NCI-H82 treated with DMSO at 0.1 percent for 48 hours (cell line): ENCODE results near the gene SSMEM1.
A peak's percentile ranks its signal among the peaks of the same experiment; 100 is the strongest.
"Not testable (repeated sequence)": the region's sequence is repeated elsewhere in the genome, so short reads cannot be mapped to it uniquely, and the experiment has no call there.

ENCODE experiments used
- DNase-seq: peaks from one replicate; lab custom pipeline; 2025; ENCODE audit not compliant: unreplicated experiment; lab: John Stamatoyannopoulos, UW

Gene SSMEM1

GRCh38 chr7:130210181-130210935, 2.7 kb downstream of the SSMEM1 start:
- no peak for DNase-seq

- no peak for DNase-seq
Observed at GRCh38 chr7:130213828-130214227, 6.2 kb downstream of the SSMEM1 start.

GRCh38 chr7:130216025-130216424, 8.4 kb downstream of the SSMEM1 start:
- no peak for DNase-seq

- no peak for DNase-seq
Observed at GRCh38 chr7:130216750-130217149, 9.1 kb downstream of the SSMEM1 start.

GRCh38 chr7:130218806-130219620, 11.4 kb downstream of the SSMEM1 start:
- DNase-seq: peak; percentile 11

- DNase-seq: no peak
Observed at GRCh38 chr7:130219871-130220270, 12.2 kb downstream of the SSMEM1 start.

- DNase-seq: no peak
Observed at GRCh38 chr7:130221746-130222145, 14.1 kb downstream of the SSMEM1 start.

GRCh38 chr7:130223646-130224045, 16.0 kb downstream of the SSMEM1 start:
- no peak for DNase-seq

- DNase-seq: no peak
Observed at GRCh38 chr7:130224210-130224609, 16.6 kb downstream of the SSMEM1 start.

- peak; percentile 36 for DNase-seq
Observed at GRCh38 chr7:130224923-130225322, 17.3 kb downstream of the SSMEM1 start.

GRCh38 chr7:130226333-130226732, 18.7 kb downstream of the SSMEM1 start:
- no peak for DNase-seq

- no peak for DNase-seq
Observed at GRCh38 chr7:130227883-130228575, 20.4 kb downstream of the SSMEM1 start.

- DNase-seq: no peak
Observed at GRCh38 chr7:130228840-130229502, 21.3 kb downstream of the SSMEM1 start.

GRCh38 chr7:130229981-130230380, 22.3 kb downstream of the SSMEM1 start:
- DNase-seq: not testable (repeated sequence)

GRCh38 chr7:130231792-130232191, 24.1 kb downstream of the SSMEM1 start:
- no peak for DNase-seq

GRCh38 chr7:130232209-130232608, 24.5 kb downstream of the SSMEM1 start:
- no peak for DNase-seq

- no peak for DNase-seq
Observed at GRCh38 chr7:130234078-130234477, 26.4 kb downstream of the SSMEM1 start.

- not testable (repeated sequence) for DNase-seq
Observed at GRCh38 chr7:130236361-130236760, 28.7 kb downstream of the SSMEM1 start.

GRCh38 chr7:130240240-130240639, 32.6 kb downstream of the SSMEM1 start:
- no peak for DNase-seq

GRCh38 chr7:130242198-130243014, 34.7 kb downstream of the SSMEM1 start:
- no peak for DNase-seq
